NCI-H2081 treated with DMSO at 0.1 percent for 48 hours (cell line): Measurements from ENCODE around the gene KRTAP4-3.
"Not testable (repeated sequence)": the region's sequence is repeated elsewhere in the genome, so short reads cannot be mapped to it uniquely, and the experiment has no call there.

ENCODE experiments used
- DNase-seq: peaks from one replicate; lab custom pipeline; 2025; lab: John Stamatoyannopoulos, UW

Gene KRTAP4-3

DNA sequence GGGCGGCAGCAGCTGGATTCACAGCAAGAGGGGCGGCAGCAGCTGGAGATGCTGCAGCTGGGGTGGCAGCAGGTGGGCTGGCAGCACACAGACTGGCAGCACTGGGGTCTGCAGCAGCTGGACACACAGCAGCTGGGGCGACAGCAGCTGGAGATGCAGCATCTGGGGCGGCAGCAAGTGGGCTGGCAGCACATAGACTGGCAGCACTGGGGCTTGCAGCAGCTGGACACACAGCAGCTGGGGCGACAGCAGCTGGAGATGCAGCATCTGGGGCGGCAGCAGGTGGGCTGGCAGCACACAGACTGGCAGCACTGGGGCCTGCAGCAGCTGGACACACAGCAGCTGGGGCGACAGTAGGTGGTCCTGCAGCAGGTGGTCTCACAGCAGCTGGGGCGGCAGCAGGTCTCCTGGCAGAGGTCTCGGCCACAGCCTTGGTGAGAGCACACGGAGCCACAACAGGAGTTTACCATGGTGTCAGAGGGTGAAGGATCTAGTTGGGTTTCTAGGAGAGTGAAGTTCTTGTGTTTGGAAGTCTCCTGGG, 50.1 kb downstream of the KRTAP4-3 start, which contains the start of gene KRTAP4-11:
Gene KRTAP4-11, minus strand, starts transcription at position 528 of the 541 bp plus-strand sequence. Its CDS starts 58 bp downstream, at position 470.
- not testable (repeated sequence) for DNase-seq
